HEK293T (cell line): Measurements from ENCODE around the gene FBXL5.

Experiments
- CTCF ChIA-PET: fragments of 350-600 bp; formaldehyde crosslinking; extraction: SDS; loops from one replicate; lab custom pipeline; 2021; ENCODE audit warnings: antibody characterized with exemption, inconsistent platforms; lab: Yijun Ruan, JAX
- POLR2A ChIA-PET: fragments of 350-600 bp; formaldehyde crosslinking; extraction: SDS; loops from one replicate; lab custom pipeline; 2020; ENCODE audit warnings: antibody characterized with exemption, inconsistent platforms; lab: Yijun Ruan, JAX
- DNase-seq: peaks from one replicate; pipeline ENCODE4 v3.0.0; 2012; ENCODE audit warnings: mixed read lengths; ENCODE audit errors: extremely low spot score
- ARNT ChIP-seq: fragments of 450-650 bp; IDR thresholded peaks from 2 replicates; pipeline ENCODE4 v1.6.1; 2017; ENCODE audit warnings: mild to moderate bottlenecking
- BHLHE40 ChIP-seq: fragments of 450-650 bp; IDR thresholded peaks from 2 replicates; pipeline ENCODE4 v1.6.1; 2016; ENCODE audit warnings: mild to moderate bottlenecking, moderate library complexity, borderline replicate concordance
- CTBP1 ChIP-seq: fragments of 450-650 bp; IDR thresholded peaks from 2 replicates; pipeline ENCODE4 v1.6.1; 2016; ENCODE audit warnings: borderline replicate concordance
- ELF4 ChIP-seq: fragments of 450-650 bp; IDR thresholded peaks from 2 replicates; pipeline ENCODE4 v1.6.1; 2017; ENCODE audit warnings: antibody characterized with exemption
- FOXA1 ChIP-seq: fragments of 450-650 bp; IDR thresholded peaks from 2 replicates; pipeline ENCODE4 v1.6.1; 2016; ENCODE audit warnings: mild to moderate bottlenecking
- FOXK2 ChIP-seq: fragments of 450-650 bp; IDR thresholded peaks from 2 replicates; pipeline ENCODE4 v1.6.1; 2016; ENCODE audit warnings: mild to moderate bottlenecking
- FOXM1 ChIP-seq: fragments of 450-650 bp; IDR thresholded peaks from 2 replicates; pipeline ENCODE4 v1.6.1; 2017; ENCODE audit warnings: mild to moderate bottlenecking, borderline replicate concordance
- HDGF ChIP-seq: fragments of 450-650 bp; IDR thresholded peaks from 2 replicates; pipeline ENCODE4 v1.6.1; 2017; ENCODE audit warnings: antibody characterized with exemption, borderline replicate concordance
- L3MBTL2 ChIP-seq: fragments of 450-650 bp; conservative IDR thresholded peaks from 2 replicates; pipeline ENCODE4 v1.6.1; 2016; ENCODE audit warnings: mild to moderate bottlenecking
- LEF1 ChIP-seq: fragments of 450-650 bp; IDR thresholded peaks from 2 replicates; pipeline ENCODE4 v1.6.1; 2017; ENCODE audit warnings: mild to moderate bottlenecking, borderline replicate concordance
- NFRKB ChIP-seq: fragments of 450-650 bp; IDR thresholded peaks from 2 replicates; pipeline ENCODE4 v1.6.1; 2016; ENCODE audit warnings: mild to moderate bottlenecking, moderate library complexity
- PKNOX1 ChIP-seq: fragments of 450-650 bp; IDR thresholded peaks from 2 replicates; pipeline ENCODE4 v1.6.1; 2016
- SP1 ChIP-seq: fragments of 450-650 bp; IDR thresholded peaks from 2 replicates; pipeline ENCODE4 v1.6.1; 2017
- SUZ12 ChIP-seq: fragments of 450-650 bp; IDR thresholded peaks from 2 replicates; pipeline ENCODE4 v1.6.1; 2016; ENCODE audit warnings: mild to moderate bottlenecking
- TARDBP ChIP-seq: fragments of 450-650 bp; IDR thresholded peaks from 2 replicates; pipeline ENCODE4 v1.6.1; 2016
- ZNF384 ChIP-seq: fragments of 450-650 bp; IDR thresholded peaks from 2 replicates; pipeline ENCODE4 v1.6.1; 2016

FBXL5 gene

GRCh38 chr4:15610855-15611254 is 44.3 kb downstream of the FBXL5 start:
- ChIA-PET CTCF (no interaction called here), POLR2A (no interaction called here)
- TF ChIP-seq HDGF (no peak), ARNT (no peak), ZNF384 (no peak), ELF4 (no peak), CTBP1 (no peak), TARDBP (no peak), PKNOX1 (no peak), SP1 (no peak), NFRKB (no peak), L3MBTL2 (no peak), LEF1 (no peak), FOXK2 (no peak), FOXA1 (no peak)
- no peak for DNase-seq

- no peak for DNase-seq
- CTCF ChIA-PET: no interaction called here
- POLR2A ChIA-PET: no interaction called here
- TF ChIP-seq NFRKB (no peak), L3MBTL2 (no peak), CTBP1 (no peak), ZNF384 (no peak), ARNT (no peak), FOXM1 (no peak), FOXA1 (no peak), BHLHE40 (no peak), HDGF (no peak), PKNOX1 (no peak)
Measured at GRCh38 chr4:15605537-15605936, 49.6 kb downstream of the FBXL5 start.

- no peak for DNase-seq
- CTCF ChIA-PET: no interaction called here
- TF ChIP-seq ELF4 (no peak), SP1 (no peak), FOXA1 (no peak), ARNT (no peak), HDGF (no peak), ZNF384 (no peak), TARDBP (no peak), L3MBTL2 (no peak), PKNOX1 (no peak), NFRKB (no peak), CTBP1 (no peak), FOXM1 (no peak), SUZ12 (no peak), LEF1 (no peak)
- POLR2A ChIA-PET: no interaction called here
Measured at GRCh38 chr4:15601862-15602261, 53.3 kb downstream of the FBXL5 start.

GRCh38 chr4:15600176-15600575 is 55.0 kb downstream of the FBXL5 start:
- TF ChIP-seq SP1: no peak
- TF ChIP-seq SUZ12: no peak
- TF ChIP-seq FOXA1: no peak
- TF ChIP-seq HDGF: no peak
- no peak for TF ChIP-seq TARDBP
- TF ChIP-seq LEF1: no peak
- TF ChIP-seq ELF4: no peak
- TF ChIP-seq PKNOX1: no peak
- no peak for TF ChIP-seq FOXK2
- no peak for TF ChIP-seq NFRKB
- TF ChIP-seq ZNF384: no peak
- TF ChIP-seq FOXM1: no peak
- TF ChIP-seq L3MBTL2: no peak
- no peak for TF ChIP-seq CTBP1
- no peak for TF ChIP-seq ARNT
- TF ChIP-seq BHLHE40: no peak
- POLR2A ChIA-PET: no interaction called here
- CTCF ChIA-PET: no interaction called here
- no peak for DNase-seq

- no peak for TF ChIP-seq FOXK2
- no peak for TF ChIP-seq SUZ12
- TF ChIP-seq LEF1: no peak
- TF ChIP-seq CTBP1: no peak
- TF ChIP-seq ARNT: no peak
- TF ChIP-seq TARDBP: no peak
- TF ChIP-seq FOXA1: no peak
- TF ChIP-seq NFRKB: no peak
- TF ChIP-seq SP1: no peak
- TF ChIP-seq ZNF384: no peak
- TF ChIP-seq FOXM1: no peak
- TF ChIP-seq L3MBTL2: no peak
- ChIA-PET POLR2A (no interaction called here), CTCF (no interaction called here)
- DNase-seq: no peak
Measured at GRCh38 chr4:15598644-15599043, 56.5 kb downstream of the FBXL5 start.

- TF ChIP-seq FOXA1: no peak
- TF ChIP-seq PKNOX1: no peak
- no peak for TF ChIP-seq BHLHE40
- TF ChIP-seq ARNT: no peak
- TF ChIP-seq HDGF: no peak
- no peak for TF ChIP-seq SUZ12
- no peak for TF ChIP-seq ZNF384
- TF ChIP-seq LEF1: no peak
- no peak for TF ChIP-seq NFRKB
- no peak for TF ChIP-seq FOXK2
- POLR2A ChIA-PET: no interaction called here
- DNase-seq: no peak
- CTCF ChIA-PET: no interaction called here
Measured at GRCh38 chr4:15592799-15593198, 62.4 kb downstream of the FBXL5 start.
